B cell (primary cell): ENCODE measurements around the gene KCNK18. TPM values are rescaled to one million over a fixed set of nuclear protein-coding genes. Genes with fewer than 3 reads are reported as not detected.
A peak's percentile ranks its signal among the peaks of the same experiment; 100 is the strongest.

Source experiments
- ATAC-seq: fragments of 200-7000 bp; cut with Tn5 transposase; one replicate; pipeline ENCODE4 v1.10.0; 2021; ENCODE audit warnings: low read depth, mild to moderate bottlenecking, moderate number of reproducible peaks, moderate library complexity
- CTCF ChIA-PET: fragments of 350-600 bp; sonication (Branson Sonifier 250); formaldehyde crosslinking; loops from one replicate; lab custom pipeline; 2021; ENCODE audit warnings: antibody characterized with exemption, inconsistent platforms; lab: Charles Lee
- POLR2A ChIA-PET: fragments of 350-600 bp; sonication (Branson Sonifier 250); formaldehyde crosslinking; loops from one replicate; lab custom pipeline; 2021; ENCODE audit warnings: antibody characterized with exemption; lab: Charles Lee
- DNase-seq: peaks from one replicate; pipeline ENCODE4 v3.0.0; 2013
- H2AFZ ChIP-seq: 2 replicates; pipeline ENCODE4 v1.6.1; 2012; ENCODE audit warnings: mild to moderate bottlenecking, low read depth, low read length; ENCODE audit not compliant: insufficient read depth, poor library complexity, severe bottlenecking
- H3K27ac ChIP-seq, 2 donors: 1 replicate in 1 of 2; 2 replicates in 1 of 2; pipeline ENCODE4 v1.5.1; 2012 to 2013; ENCODE audit warnings: low read length in 2 of 2, mild to moderate bottlenecking in 2 of 2, moderate library complexity in 1 of 2
- H3K27me3 ChIP-seq, 4 experiments: fragments of 200-600 bp in 1 of 4; sonication (generic) in 1 of 4; replicated peaks in 1 of 4; 1 replicate in 2 of 4; 2 replicates in 2 of 4; pipeline versions ENCODE4 v1.6.1 to v1.7.0; 2013 to 2016; ENCODE audit warnings: low read length in 3 of 4, mild to moderate bottlenecking in 2 of 4, mixed read lengths in 1 of 4, moderate library complexity in 1 of 4; ENCODE audit not compliant: insufficient read depth in 4 of 4, control insufficient read depth in 3 of 4; ENCODE audit errors: control extremely low read depth in 1 of 4
- H3K36me3 ChIP-seq, 2 experiments: replicated peaks in 1 of 2; 1 replicate in 1 of 2; 2 replicates in 1 of 2; pipeline versions ENCODE4 v1.6.1 to v1.7.1; 2013; ENCODE audit warnings: low read length in 1 of 2; ENCODE audit not compliant: insufficient read depth in 2 of 2, control insufficient read depth in 1 of 2; ENCODE audit errors: control extremely low read depth in 1 of 2, extremely low read depth in 1 of 2
- H3K4me1 ChIP-seq, 2 donors: fragments of 200-600 bp in 1 of 2; sonication (generic) in 1 of 2; 1 replicate in 1 of 2; 2 replicates in 1 of 2; pipeline versions ENCODE4 v1.5.1 to v1.6.1; 2013 to 2017; ENCODE audit warnings: low read length in 2 of 2; ENCODE audit not compliant: control insufficient read depth in 2 of 2, insufficient read depth in 2 of 2
- H3K4me2 ChIP-seq: replicated peaks from 2 replicates; pipeline ENCODE3; 2012; ENCODE audit warnings: mild to moderate bottlenecking, low read depth, low read length; ENCODE audit not compliant: poor library complexity, severe bottlenecking
- H3K4me3 ChIP-seq, 5 experiments: fragments of 200-600 bp in 1 of 5; sonication (generic) in 1 of 5; 1 replicate in 3 of 5; 2 replicates in 2 of 5; pipeline versions ENCODE4 v1.5.1 to v1.7.0; 2011 to 2016; ENCODE audit warnings: low read length in 4 of 5, mild to moderate bottlenecking in 4 of 5, low read depth in 2 of 5, control low read depth in 1 of 5, moderate library complexity in 1 of 5; ENCODE audit not compliant: insufficient read depth in 1 of 5; ENCODE audit errors: control extremely low read depth in 1 of 5, extremely low read depth in 1 of 5
- H3K79me2 ChIP-seq: fragments of 200-600 bp; sonication (generic); one replicate; pipeline ENCODE4 v1.6.0; 2016; ENCODE audit warnings: low read length; ENCODE audit not compliant: control insufficient read depth, insufficient read depth
- H3K9ac ChIP-seq: fragments of 200-600 bp; sonication (generic); 2 replicates; pipeline ENCODE4 v1.6.1; 2017; ENCODE audit warnings: mild to moderate bottlenecking, low read length, moderate library complexity
- H3K9me3 ChIP-seq, 3 donors: one replicate each; pipeline versions ENCODE4 v1.6.1 to v1.7.1; 2013; ENCODE audit warnings: low read length in 2 of 3; ENCODE audit not compliant: control insufficient read depth in 2 of 3, insufficient read depth in 1 of 3; ENCODE audit errors: control extremely low read depth in 1 of 3
- H4K20me1 ChIP-seq: 2 replicates; pipeline ENCODE4 v1.6.0; 2012; ENCODE audit warnings: mild to moderate bottlenecking, low read length; ENCODE audit not compliant: insufficient read depth, control insufficient read depth, poor library complexity, severe bottlenecking
- H3K27ac Mint-ChIP-seq: one replicate; pipeline ENCODE4 v1.8.0; 2021; ENCODE audit warnings: mixed read lengths
- H3K27me3 Mint-ChIP-seq: one replicate; pipeline ENCODE4 v1.8.0; 2021; ENCODE audit warnings: mixed read lengths
- H3K4me1 Mint-ChIP-seq: one replicate; pipeline ENCODE4 v1.8.0; 2021; ENCODE audit warnings: mixed read lengths
- H3K4me3 Mint-ChIP-seq: one replicate; pipeline ENCODE4 v1.8.0; 2021; ENCODE audit warnings: mixed read lengths
- H3K9me3 Mint-ChIP-seq: one replicate; pipeline ENCODE4 v1.8.0; 2022; ENCODE audit warnings: mixed read lengths; ENCODE audit not compliant: insufficient read depth
- EZH2 ChIP-seq: IDR thresholded peaks from 2 replicates; pipeline ENCODE4 v1.6.1; 2012; ENCODE audit warnings: borderline replicate concordance, low read depth, mild to moderate bottlenecking, moderate library complexity, low read length; ENCODE audit not compliant: insufficient read depth, poor library complexity, severe bottlenecking
- WGBS: methylation state at CpG from one replicate; pipeline ENCODE4 v1.1.5; 2013; ENCODE audit warnings: missing lambda C conversion rate; ENCODE audit not compliant: insufficient coverage; 5-methylcytosine and 5-hydroxymethylcytosine counted together
- intact Hi-C: fragments of 100-400 bp; cut with micrococcal nuclease; formaldehyde crosslinking; loops from one replicate; pipeline ENCODE4 v1.10.0; 2022
- polyA plus RNA-seq: library from polyadenylated mRNA; depleted of rRNA; stranded (reverse); fragments of >200 nt; gene quantifications from 2 replicates; pipeline ENCODE4 v1.2.3, GENCODE V29; 2012
- total RNA-seq, 2 donors: library from RNA; stranded (reverse); fragments of 120-200 nt in 1 of 2; gene quantifications; 1 replicate in 1 of 2; 2 replicates in 1 of 2; pipeline versions ENCODE4 v1.2.3 to v1.2.4, GENCODE V29; 2013 to 2022
- TF ChIP-seq, protein P1 (sequence below): fragments of 200-600 bp; IDR thresholded peaks from one replicate; pipeline ENCODE4 v1.8.0; 2022; ENCODE audit warnings: antibody characterized with exemption, mild to moderate bottlenecking

KCNK18 gene
- total and polyA plus RNA-seq, 2 donors (not counting 1 experiment from before 2014, with no cell fraction given): not detected

DNA sequence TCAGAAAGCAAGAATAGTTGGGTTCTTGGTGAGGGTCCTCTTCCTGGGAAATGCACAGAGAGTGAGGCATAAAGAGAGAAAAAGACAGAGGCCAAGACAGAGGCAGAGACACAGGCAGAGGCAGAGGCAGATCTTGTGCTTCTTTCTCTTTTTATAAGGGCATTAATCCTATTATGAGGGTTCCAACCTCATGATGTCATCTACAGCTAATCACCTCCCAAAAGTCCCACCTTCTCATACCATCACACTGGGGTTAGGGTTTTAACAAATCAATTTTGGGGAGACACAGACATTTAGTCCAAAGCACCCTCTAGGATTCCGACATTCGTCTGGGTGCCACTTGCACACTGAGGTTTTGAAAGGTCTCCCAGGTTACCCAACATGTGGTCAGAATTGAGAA is 17.8 kb downstream of the KCNK18 start:
- Mint-ChIP-seq H3K4me1 (peaks cover 14% of the 10 kb centered on the region), H3K9me3 (peaks cover 8% of the 10 kb centered on the region), H3K4me3 (no peak overlapping the region), H3K27me3 (peaks cover 43% of the 10 kb centered on the region), H3K27ac (no peak overlapping the region)
- H3K27me3 ChIP-seq: peaks cover 0 to 25% (median 9%) of the 10 kb centered on the region in 4 experiments
- ATAC-seq: no peak
- no peak overlapping the region for H3K9ac ChIP-seq
- TF ChIP-seq, protein P1, sequence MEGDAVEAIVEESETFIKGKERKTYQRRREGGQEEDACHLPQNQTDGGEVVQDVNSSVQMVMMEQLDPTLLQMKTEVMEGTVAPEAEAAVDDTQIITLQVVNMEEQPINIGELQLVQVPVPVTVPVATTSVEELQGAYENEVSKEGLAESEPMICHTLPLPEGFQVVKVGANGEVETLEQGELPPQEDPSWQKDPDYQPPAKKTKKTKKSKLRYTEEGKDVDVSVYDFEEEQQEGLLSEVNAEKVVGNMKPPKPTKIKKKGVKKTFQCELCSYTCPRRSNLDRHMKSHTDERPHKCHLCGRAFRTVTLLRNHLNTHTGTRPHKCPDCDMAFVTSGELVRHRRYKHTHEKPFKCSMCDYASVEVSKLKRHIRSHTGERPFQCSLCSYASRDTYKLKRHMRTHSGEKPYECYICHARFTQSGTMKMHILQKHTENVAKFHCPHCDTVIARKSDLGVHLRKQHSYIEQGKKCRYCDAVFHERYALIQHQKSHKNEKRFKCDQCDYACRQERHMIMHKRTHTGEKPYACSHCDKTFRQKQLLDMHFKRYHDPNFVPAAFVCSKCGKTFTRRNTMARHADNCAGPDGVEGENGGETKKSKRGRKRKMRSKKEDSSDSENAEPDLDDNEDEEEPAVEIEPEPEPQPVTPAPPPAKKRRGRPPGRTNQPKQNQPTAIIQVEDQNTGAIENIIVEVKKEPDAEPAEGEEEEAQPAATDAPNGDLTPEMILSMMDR: no peak
- TF ChIP-seq EZH2: no peak
- 96% methylated on average over 2 of the region's 2 CpGs for WGBS
- no peaks in the 10 kb centered on the region for H3K79me2 ChIP-seq
- CTCF ChIA-PET: interaction anchor here (0.6 to 4.7 kb wide), 4 partner anchors 32 to 1026 kb away, joined by 3 to 69 read pairs (median 22); no protein-coding TSS in a partner anchor
- intact Hi-C loops: loop anchor here (5.0 kb wide), 1 partner anchor 162 kb away; the partner anchor contains the start of gene PDZD8
- H2AFZ ChIP-seq: no peak overlapping the region
- H3K27ac ChIP-seq: no peak overlapping the region
- no peak overlapping the region for H3K4me3 ChIP-seq
- no peaks in the 10 kb centered on the region for H3K36me3 ChIP-seq
- H3K4me1 ChIP-seq: peaks cover 14 to 15% of the 10 kb centered on the region in 2 donors
- H3K4me2 ChIP-seq: no peak overlapping the region
- H3K9me3 ChIP-seq: peaks cover 0 to 9% (median 3%) of the 10 kb centered on the region in 3 donors
- no peaks in the 10 kb centered on the region for H4K20me1 ChIP-seq
- DNase-seq: no peak
- POLR2A ChIA-PET: no interaction called here

DNA sequence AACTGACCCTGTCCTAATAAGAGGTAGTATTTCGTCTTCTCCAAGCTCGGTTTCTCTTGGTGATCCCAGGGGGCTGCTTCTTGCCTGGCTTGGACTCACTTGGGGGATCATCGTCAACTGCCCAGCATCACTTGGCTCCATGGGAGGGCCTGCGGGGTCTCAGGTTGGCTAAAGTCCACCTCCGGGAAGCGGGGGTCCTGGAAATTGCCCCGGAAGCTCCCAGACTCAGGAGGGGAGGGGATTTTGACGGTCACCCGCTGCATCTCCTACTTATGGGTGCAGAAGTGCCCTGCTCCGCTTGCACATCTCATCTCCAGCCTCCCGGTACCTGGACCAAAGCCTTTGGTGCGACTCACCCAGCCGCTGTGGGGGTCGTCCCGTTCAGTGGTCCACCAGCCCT is 18.7 kb downstream of the KCNK18 start:
- H3K27me3 Mint-ChIP-seq: peaks cover 40% of the 10 kb centered on the region
- H3K4me3 Mint-ChIP-seq: peak overlapping the region; percentile 80
- Histone ChIP-seq H4K20me1 (no peaks in the 10 kb centered on the region), H3K27me3 (peaks cover 0 to 25% (median 9%) of the 10 kb centered on the region in 4 experiments), H3K36me3 (no peaks in the 10 kb centered on the region), H3K79me2 (no peaks in the 10 kb centered on the region), H3K27ac (no peak overlapping the region), H2AFZ (peak overlapping the region; percentile 70), H3K9ac (peak overlapping the region; percentile 14), H3K9me3 (peaks cover 0 to 7% (median 3%) of the 10 kb centered on the region in 3 donors), H3K4me2 (peak overlapping the region; percentile 82), H3K4me3 (no peak overlapping the region), H3K4me1 (peaks cover 14 to 15% of the 10 kb centered on the region in 2 donors)
- CTCF ChIA-PET: interaction anchor here (0.6 to 4.7 kb wide), 26 partner anchors 8 to 1241 kb away, joined by 3 to 69 read pairs (median 4); partner anchors contain the start of gene KCNK18
- H3K4me1 Mint-ChIP-seq: peaks cover 14% of the 10 kb centered on the region
- POLR2A ChIA-PET: no interaction called here
- WGBS: 65% methylated on average over 15 of the region's 15 CpGs
- no peak overlapping the region for H3K27ac Mint-ChIP-seq
- DNase-seq (peak; percentile 5), ATAC-seq (no peak)
- TF ChIP-seq EZH2: no peak
- TF ChIP-seq, protein P1: no peak
- peaks cover 8% of the 10 kb centered on the region for H3K9me3 Mint-ChIP-seq
- intact Hi-C loops: loop anchor here (1.0 to 5.0 kb wide), 2 partner anchors 104 to 161 kb away; partner anchors contain the start of gene PDZD8
